HG02678 (cell line): ENCODE data around the gene CTTNBP2.
"Not testable (repeated sequence)": the region's sequence is repeated elsewhere in the genome, so short reads cannot be mapped to it uniquely, and the experiment has no call there.

Experiments used
- ATAC-seq: cut with Tn5 transposase; IDR thresholded peaks from one replicate; pipeline ENCODE4 v1.9.1; 2021; ENCODE audit warnings: mild to moderate bottlenecking, moderate library complexity; ENCODE audit not compliant: unreplicated experiment

Gene CTTNBP2

GRCh38 chr7:117750612-117751563 is 122.4 kb downstream of the CTTNBP2 start:
- no peak for ATAC-seq

GRCh38 chr7:117741962-117742361 is 131.3 kb downstream of the CTTNBP2 start:
- no peak for ATAC-seq

- ATAC-seq: no peak
These were observed 134.2 kb downstream of the CTTNBP2 start for GRCh38 chr7:117739085-117739484.

- ATAC-seq: no peak
These were observed 135.3 kb downstream of the CTTNBP2 start for GRCh38 chr7:117737926-117738325.

GRCh38 chr7:117731455-117731854 is 141.8 kb downstream of the CTTNBP2 start:
- peak; percentile 92 for ATAC-seq

- ATAC-seq: no peak
These were observed 142.9 kb downstream of the CTTNBP2 start for GRCh38 chr7:117730390-117730789.

- ATAC-seq: peak; percentile 39
These were observed 144.2 kb downstream of the CTTNBP2 start for GRCh38 chr7:117728890-117729624.

- no peak for ATAC-seq
These were observed 148.3 kb downstream of the CTTNBP2 start for GRCh38 chr7:117724898-117725297.

- ATAC-seq: no peak
These were observed 153.9 kb downstream of the CTTNBP2 start for GRCh38 chr7:117719377-117719776.

- no peak for ATAC-seq
These were observed 155.0 kb downstream of the CTTNBP2 start for GRCh38 chr7:117718116-117718835.

GRCh38 chr7:117717357-117717756 is 155.9 kb downstream of the CTTNBP2 start:
- ATAC-seq: no peak

- no peak for ATAC-seq
These were observed 156.4 kb downstream of the CTTNBP2 start for GRCh38 chr7:117716707-117717299.

GRCh38 chr7:117715784-117716445 is 157.3 kb downstream of the CTTNBP2 start:
- ATAC-seq: peak; percentile 92

- ATAC-seq: no peak
These were observed 161.7 kb downstream of the CTTNBP2 start for GRCh38 chr7:117711556-117711955.

GRCh38 chr7:117708173-117708572 is 165.1 kb downstream of the CTTNBP2 start:
- not testable (repeated sequence) for ATAC-seq

- no peak for ATAC-seq
These were observed 166.2 kb downstream of the CTTNBP2 start for GRCh38 chr7:117707080-117707479.

GRCh38 chr7:117706210-117706609 is 167.0 kb downstream of the CTTNBP2 start:
- ATAC-seq: no peak

GRCh38 chr7:117705630-117706029 is 167.6 kb downstream of the CTTNBP2 start:
- no peak for ATAC-seq

GRCh38 chr7:117704063-117704462 is 169.2 kb downstream of the CTTNBP2 start:
- no peak for ATAC-seq

- no peak for ATAC-seq
These were observed 175.2 kb downstream of the CTTNBP2 start for GRCh38 chr7:117698018-117698417.
